NCI-H1417 (cell line): ENCODE data around the gene ADAMTS5.

Source experiments
- DNase-seq, 3 experiments: peaks; one replicate each; lab custom pipeline; 2025; lab: John Stamatoyannopoulos, UW

Gene ADAMTS5

DNA sequence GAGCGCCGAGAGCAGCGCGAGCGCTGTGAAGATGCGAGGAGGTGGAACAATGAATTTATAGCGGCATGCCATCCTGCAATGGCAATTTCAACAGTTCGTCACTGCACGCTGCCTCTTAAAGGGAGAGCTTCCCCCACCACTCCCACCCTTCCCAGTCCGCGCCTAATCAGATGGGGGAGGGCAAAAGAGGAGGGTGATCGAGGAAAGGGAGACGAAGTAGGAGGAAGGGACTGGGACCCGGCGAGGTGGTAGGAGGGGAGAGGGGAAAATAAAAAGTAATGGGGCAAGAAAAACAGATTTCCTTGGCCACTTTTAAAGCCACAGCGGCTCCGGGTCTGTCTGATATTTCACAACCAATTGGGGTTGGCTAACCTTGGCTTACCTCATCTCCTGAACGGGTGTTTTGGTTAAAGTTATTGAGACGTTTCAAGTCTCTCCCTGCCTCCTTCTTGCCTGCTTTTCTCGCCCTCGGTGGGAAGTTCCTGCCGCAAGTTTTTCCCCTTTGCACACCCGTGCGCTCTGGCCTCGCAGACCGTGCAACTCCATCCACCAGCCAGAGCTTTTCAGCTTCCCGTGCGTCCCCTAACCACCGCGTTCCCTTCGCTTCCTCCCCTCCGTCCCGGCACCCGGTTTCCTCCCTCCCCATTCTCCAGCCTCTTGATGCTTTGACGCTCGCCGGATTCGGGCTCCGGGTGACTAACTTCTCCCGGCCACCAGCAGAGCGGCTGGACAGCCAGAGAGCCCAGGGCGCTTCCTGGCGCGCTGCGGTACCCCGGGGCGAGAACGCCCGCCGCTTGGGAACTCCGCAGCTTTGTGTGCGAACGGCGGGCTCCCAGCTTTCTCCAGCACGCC, at the start of gene ADAMTS5:
Gene ADAMTS5 (minus strand): TSS at position 27 of the 852 bp plus-strand sequence. CDS start 697 bp downstream, outside the sequence.
- DNase-seq: peak in 2 of 3 experiments; percentile 68 to 78

- no peak for DNase-seq
These were observed 34.6 kb upstream of the ADAMTS5 start for GRCh38 chr21:27001526-27001925.

GRCh38 chr21:26983576-26983975, 16.7 kb upstream of the ADAMTS5 start:
- no peak for DNase-seq

DNA sequence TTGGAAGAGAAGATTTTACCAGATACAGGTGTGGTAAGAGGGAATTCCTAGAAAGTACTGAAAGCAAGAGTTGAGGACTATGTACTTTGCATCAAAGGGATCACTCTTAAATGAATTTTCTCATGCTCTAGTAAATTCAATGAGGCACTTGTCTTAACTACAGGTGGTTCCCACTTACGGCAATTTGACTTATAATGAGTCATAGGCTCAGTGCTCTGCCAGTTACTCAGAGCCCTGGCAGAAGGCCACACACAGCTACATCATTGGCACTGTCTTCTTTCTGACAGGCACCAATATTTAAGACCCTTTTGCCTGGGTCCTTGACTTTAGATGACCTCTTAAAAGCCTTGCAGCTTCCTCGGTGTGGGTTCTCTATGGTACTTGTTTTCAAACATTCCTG, 15.9 kb upstream of the ADAMTS5 start:
- peak in 1 of 3 experiments; percentile 62 for DNase-seq

DNA sequence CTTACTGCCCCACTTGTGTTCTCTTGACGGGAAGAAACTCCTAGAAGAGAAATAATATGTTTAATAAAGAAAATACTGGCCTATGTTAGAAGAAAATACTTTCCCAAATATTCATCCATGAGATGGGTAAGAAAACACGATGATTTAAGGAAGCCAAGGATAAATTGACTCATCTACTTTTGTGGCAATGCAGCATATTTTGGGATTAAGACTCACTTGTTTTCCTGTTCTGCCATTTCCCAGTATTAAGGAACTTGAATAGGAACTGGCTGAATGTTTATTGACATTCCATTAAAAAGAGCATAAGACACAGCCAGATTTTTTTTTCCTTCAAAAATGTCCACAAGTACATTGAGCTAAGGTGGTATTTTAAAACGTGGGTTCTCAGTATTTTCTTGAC, 10.9 kb upstream of the ADAMTS5 start:
- DNase-seq: no peak

DNA sequence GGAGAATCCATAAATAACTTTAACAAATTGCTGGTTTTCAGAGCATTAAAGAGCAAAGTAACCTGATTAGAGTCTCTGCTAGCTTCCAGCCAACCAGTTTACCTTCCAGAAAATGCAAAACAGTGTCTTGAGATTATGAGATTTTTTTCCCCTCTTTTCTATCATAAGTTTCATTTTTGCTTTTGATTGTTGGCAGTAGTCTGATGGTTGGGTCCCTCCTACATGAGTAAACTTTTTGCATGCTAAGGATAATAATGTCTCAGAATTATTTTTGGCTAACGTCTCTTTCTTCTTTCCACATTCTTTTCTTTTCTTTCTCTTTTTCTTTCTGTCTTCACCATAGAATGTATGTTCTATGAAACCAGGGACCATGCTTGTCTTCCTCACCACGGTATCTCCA, 6.3 kb upstream of the ADAMTS5 start:
- no peak for DNase-seq

GRCh38 chr21:26972192-26972591, 5.3 kb upstream of the ADAMTS5 start:
- no peak for DNase-seq

DNA sequence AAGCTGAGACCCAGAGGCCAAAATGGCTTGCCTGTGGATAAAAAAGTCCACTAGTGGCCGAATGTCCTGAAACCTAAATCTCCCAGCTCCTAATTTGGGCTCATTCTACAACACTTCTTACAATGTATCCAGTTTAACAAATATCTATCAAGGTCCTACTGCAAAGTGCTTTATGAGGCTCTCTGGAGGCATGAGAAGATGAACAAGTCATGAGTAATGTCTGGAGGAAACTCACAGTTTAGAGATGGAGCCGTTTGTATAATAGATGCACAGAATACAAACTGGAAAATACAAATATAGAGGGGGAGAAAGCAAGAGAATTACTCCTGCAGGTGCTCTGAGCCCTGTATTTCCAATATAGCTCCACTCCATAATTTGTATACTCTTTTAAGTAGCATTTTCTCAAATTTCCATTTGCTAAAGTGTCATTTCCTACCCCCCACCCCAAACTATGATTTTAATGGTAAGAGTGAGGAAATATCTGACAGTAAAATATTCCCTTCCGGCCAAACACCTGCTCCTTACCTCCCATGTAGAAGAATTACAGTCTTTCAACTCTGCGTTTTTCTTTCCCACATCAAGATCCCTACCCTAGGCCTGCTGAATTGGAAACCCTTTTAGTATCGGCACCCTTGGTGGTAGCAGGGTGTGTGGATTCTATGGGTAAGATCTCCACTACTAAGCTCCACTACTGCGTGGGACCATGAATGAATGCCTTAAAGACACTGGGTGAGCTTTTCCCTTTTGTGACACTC, 3.3 kb upstream of the ADAMTS5 start:
- no peak for DNase-seq

DNA sequence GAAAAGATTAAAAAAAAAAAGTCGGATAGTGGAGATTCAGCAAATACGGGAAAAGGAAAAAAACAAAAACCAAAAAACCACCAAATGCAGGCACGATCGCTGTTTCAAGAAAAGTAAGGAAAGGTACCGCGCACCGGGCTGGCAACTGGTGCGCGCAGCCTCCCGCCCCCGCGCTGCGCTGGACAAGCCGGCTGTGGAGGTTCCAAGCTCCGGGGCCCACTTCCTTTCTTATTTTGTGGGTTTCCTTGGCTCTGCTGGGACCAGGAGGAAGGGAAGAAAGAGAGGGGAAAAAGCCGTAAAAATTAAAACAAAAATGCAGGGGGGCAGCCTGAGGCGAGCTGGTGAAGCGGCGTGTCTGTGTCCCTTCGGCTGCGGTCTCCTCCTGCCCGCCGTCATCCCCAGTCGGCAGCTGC, 233 bp downstream of the ADAMTS5 start:
- peak in 2 of 3 experiments; percentile 64 to 78 for DNase-seq

DNA sequence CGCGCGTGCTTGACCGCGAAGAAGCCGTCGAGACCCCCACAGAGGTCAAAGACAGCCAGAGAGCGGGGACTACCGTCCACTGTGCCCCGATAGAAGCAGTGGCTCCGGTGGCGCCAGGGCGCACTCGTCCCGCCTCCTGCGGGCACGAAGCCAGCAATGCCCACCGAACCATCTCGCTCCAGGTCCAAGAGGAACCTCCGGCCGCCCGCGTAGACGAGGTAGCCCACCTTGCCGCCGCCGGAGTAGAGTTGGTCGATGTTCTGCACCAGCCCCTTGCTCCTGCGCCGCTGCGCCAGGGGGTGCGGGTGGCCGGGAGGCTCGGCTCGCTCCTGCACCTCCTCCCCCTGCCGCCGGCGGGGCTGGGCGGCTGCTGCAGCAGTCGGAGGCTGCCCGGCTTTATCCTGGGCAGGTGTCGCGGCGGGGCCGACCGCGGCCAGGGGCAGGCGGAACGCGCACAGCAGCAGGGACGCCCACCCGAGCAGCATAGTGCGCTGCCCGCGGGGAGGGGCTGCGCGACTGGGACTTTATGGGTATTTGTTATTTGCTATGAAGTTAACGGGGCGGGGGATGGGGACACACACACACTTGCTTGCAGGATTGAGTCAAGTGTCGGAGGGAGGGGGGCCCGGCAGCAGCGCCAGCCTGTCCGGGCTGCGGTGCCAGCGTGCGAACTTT, 844 bp downstream of the ADAMTS5 start:
- DNase-seq: peak in 2 of 3 experiments; percentile 65 to 67

DNA sequence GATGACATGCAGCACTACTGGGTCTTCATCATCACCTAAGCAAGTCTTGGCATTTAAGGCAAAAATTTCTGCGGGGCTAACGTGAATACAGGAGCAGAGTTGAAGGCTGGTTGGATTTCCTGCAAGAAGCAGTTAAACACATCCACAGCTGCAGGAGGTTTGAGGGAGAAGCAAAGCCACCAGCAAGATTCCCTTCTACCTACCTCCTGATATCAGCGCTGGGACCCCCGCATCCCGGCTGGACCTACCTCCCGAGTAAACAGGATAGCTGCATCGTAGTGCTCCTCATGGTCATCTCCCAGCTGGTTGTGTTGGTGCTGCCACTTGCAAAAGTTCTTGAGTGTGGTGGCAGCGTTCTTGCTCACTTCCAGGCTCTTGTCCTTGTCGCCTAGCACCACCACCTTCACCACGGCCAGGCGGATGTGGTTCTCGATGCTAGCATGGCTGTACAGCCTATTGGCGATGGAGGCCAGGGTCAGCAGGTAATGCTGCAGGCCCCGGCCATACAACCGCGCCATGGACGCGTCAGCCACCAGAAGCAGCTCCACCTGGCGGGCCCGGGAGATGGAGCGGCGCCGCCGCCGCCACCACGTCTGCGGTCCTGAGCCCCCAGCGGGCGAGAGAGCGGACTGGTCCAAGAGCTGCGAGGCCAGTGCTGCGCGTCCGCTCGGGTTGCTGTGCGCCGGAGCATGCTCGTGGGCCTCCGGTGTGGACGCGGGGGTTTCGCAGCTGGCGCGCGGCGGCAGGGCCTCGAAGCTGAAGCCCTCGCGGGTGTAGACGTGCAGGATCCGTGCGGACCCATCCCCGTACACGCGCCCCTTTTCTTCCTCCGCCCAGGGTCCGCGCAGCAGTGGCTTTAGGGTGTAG, 1.6 kb downstream of the ADAMTS5 start:
- DNase-seq: peak in 2 of 3 experiments; percentile 65 to 71

GRCh38 chr21:26964170-26964778, 2.6 kb downstream of the ADAMTS5 start:
- no peak for DNase-seq

DNA sequence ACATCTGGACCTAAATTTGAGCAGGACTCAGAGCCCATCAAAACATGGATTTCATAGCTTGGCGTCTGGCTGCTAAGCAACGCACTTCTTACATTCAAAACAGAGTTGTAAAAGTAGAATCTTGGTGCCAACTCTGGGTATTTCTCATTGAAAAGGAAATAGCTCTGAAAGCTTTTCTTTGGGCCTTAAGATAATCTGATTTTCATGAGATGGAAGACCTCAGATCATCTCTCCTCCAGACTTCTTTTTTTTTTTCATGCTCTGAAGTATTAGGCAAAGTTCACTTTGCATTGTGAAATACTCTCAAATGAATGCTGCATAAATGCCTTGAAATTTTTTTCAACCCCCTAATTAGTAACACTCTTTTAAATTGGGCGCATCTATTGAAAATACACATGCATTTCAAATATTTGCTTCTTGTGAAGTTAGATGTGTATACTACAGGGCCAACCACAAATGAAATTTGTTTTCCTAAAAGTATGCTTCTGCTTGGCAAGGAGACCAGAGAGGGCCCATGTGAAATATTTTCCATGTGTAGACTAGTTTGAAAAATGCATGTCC, 4.2 kb downstream of the ADAMTS5 start:
- DNase-seq: no peak

DNA sequence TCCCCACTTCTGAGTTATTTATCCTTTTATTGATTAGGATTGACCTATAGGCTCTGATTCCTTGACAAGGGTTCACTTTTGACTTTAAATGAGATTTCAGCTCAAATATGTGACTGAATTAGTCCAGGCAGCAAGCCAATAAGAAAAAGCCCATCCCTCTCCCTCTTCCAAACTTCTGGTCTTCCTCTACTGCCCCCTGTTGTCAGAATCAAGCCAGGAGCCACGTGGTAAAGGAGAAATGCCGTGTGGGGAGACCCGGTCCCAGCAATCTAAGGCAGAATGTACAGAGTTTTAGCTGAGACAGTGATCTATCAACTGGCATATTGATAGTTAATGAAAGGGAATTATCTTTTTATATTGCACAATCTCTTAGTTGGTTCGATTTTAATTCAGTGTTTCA, 5.2 kb downstream of the ADAMTS5 start:
- DNase-seq: no peak

DNA sequence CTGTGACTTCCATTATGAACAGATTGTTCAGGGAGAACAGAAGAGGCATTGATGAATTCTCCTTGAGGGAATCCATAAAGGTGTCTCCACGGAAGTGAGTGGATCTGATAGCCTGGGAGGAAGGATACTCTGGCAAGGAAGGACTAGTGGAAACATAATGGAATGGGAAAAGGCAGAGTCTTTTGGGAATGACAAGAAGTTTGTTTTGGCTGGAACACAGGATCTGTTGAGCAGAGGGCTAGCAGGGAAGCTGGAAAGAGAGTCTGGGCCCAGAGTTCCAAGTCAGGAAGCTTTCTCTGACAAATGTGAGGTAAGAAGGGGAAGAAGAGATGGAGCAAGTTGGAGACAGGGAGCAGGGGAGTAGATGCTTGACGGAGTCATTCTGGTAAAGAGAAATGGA, 8.1 kb downstream of the ADAMTS5 start:
- DNase-seq: no peak

DNA sequence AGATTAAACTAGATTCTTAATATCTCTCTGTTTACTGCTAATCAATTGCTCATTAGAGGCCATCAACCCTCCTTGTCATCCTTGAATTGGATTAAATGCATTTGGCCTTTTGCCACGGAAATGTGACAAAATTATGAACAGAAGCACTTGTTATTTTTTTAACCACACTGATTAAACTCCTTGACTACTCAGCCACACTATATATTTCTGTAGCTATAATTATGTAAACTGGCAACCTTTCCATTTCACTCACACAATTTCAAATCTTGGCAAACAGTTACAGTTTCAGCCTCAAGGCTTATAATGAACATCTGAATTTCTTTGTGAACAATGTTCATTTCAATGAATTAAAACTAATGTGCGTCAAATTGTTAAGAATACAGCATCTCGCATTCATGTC, 10.1 kb downstream of the ADAMTS5 start:
- DNase-seq: peak in 2 of 3 experiments; percentile 4 to 58

GRCh38 chr21:26956216-26956615, 10.7 kb downstream of the ADAMTS5 start:
- no peak for DNase-seq

DNA sequence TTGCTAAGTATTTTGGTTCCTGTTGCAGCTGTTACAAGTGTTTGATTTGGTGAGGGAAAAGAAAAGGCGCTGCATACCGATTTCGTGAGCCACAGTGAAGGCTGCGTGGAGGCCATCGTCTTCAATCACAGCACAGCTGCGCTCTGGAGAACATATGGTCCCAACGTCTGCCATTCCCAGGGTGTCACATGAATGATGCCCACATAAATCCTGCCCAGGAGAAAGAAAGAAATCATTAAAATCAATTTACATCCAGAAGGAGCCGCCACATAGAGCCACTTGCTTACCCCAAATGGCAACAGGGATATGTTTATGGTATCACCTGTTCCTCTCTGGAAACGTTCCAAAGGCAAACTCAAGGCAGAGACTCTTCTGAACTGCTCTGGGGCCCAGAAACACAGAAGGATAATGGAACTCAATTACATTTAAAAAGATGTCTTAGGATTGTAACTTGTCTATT, 12.2 kb downstream of the ADAMTS5 start:
- DNase-seq: no peak

DNA sequence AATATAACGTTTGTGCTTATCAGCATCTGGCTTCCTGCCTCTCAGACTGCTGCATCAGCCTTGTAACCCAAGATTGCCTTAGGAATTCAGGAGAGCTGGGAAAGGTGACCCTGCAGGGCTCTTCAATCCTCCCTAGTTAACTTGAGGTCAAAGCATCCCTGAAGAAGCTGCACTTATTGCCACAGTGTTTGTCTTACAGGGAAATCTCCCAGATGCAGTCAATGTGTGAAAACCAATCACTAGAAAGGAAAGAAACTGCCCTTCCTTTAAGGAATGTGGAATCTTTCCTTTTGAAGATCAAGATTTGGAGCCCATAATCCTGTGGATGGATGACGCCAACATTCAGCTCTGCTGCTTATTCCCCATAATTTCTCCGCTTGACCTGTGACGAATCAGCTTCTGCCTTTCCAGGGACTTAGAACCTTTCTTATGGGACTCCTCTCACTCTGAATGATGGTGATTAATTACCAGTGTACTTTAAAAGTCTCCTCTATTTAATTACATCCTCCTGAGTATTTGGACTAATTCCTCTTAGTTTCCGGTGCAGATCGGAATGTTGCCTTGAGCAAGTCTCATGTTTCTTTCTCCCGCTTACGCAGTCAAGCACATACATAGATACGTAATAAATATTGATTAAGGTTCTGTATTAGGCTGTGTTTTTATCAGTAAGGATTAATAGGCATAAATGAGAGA, 14.4 kb downstream of the ADAMTS5 start:
- no peak for DNase-seq

GRCh38 chr21:26949830-26950229, 17.1 kb downstream of the ADAMTS5 start:
- no peak for DNase-seq
